NOMO-1 treated with dmso at 0.1 percent for 144 hours (cell line): ENCODE measurements around the gene TMEM178B.

Source experiments
- DNase-seq: peaks from one replicate; lab custom pipeline; 2025; ENCODE audit not compliant: unreplicated experiment; lab: John Stamatoyannopoulos, UW

TMEM178B gene

DNA sequence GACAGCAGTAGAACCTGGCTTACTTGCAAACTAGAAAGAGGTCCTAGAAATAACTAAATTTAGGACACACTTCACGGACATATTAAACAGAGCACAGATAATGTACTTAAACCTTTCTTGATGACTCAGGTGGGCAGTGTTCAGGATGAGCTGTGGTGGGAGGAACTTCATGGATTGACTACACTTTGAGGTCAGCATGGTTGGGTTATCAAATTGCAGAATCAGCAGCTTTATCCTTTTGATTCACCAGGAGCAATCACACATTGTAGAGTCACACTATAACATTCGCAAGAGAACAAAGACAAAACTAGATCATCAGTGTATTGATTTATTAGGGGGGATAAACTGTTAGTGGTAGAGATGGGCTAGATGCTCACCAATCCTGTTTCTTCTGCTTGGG lies 438.7 kb downstream of the TMEM178B start:
- no peak for DNase-seq

DNA sequence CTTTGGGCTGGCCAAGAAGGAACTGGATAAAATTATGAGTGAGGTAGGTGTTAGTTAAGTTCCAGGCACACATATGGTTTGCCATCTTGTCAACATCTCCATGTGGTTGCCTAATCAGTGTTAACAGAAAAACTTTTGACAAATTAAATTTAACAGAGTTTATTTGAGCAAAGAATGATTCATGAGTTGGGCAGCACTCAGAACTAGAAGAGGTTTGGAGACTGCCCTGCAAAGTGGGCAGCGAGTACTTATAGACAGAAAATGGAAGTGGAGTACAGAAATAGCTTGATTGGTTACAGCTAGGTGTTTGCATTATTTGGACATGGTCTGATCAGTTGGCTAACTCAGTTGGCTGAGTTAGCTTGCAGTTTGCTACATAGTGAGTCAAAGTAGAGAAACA lies 439.9 kb downstream of the TMEM178B start:
- no peak for DNase-seq

DNA sequence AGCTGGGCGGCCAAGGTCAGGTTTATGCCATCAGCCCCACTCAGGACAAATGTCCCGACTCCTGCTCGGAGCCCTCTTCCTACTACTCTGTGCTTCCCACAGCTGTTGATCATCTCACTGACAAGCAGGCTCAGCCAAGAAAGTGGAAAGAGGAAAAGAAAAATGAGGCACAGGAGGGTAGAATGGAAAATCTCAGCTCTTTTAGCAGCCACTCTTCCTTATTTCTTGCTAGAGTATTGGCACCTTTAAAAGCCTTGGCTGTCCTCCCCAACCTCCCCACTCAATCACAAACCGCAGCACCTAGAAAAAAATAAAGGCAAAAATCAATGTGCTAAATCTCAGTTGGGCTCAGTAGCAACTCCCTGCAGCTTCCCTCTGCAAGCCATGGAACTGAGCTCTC lies 442.1 kb downstream of the TMEM178B start:
- no peak for DNase-seq

- no peak for DNase-seq
Measured at GRCh38 chr7:141519623-141520022, 445.8 kb downstream of the TMEM178B start.

- no peak for DNase-seq
Measured at GRCh38 chr7:141522657-141523342, 448.9 kb downstream of the TMEM178B start.

GRCh38 chr7:141525973-141526514 lies 452.2 kb downstream of the TMEM178B start:
- no peak for DNase-seq

DNA sequence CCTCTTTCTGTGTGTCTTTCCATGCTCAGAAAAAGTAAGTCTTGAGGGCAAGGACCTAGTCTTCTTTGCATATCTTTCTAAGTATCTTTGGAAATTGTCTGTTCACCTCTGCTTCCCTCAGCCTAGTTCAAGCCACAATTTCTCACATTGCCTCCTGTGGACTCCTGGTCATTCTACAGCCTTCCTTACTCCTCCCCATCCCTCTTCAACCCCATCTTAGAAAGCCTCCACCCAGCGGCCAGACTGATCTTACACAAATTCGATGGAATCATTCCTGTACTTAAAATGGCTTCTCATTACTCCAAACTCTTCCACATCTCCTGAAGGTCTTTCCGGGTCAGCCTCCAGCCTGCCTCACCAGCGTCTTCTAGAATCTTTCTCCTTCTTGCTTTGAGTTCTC lies 453.2 kb downstream of the TMEM178B start:
- DNase-seq = no peak

- no peak for DNase-seq
Measured at GRCh38 chr7:141528399-141528798, 454.5 kb downstream of the TMEM178B start.
